Measurements from ENCODE around the gene SEPHS2. TPM values are rescaled to one million over a fixed set of nuclear protein-coding genes. Genes with fewer than 3 reads are reported as not detected.
"Not testable (repeated sequence)": the region's sequence is repeated elsewhere in the genome, so short reads cannot be mapped to it uniquely, and the experiment has no call there.

SEPHS2 gene
- total RNA-seq, 4 donors from 2014 or later: 34.5 to 41.3 (median 39.9) TPM

DNA sequence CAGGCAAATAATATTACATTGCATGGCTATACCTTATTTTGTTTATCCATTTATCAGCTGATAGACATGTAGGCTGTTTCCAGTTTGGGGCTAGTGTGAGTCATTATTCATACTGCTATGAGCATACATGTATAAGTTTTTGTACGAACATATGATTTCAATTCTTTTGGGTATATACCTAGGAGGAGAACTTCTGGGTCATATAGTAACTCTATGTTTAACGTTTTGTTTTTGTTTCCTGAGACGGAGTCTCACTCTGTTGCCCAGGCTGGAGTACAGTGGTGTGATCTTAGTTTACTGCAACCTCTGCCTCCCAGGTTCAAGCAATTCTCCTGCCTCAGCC is 24.5 kb upstream of the SEPHS2 start:
- Histone ChIP-seq H3K9me3 (no peaks in the 10 kb centered on the region), H3K4me3 (replicated peaks in 1 of 3) (no peak overlapping the region), H3K27ac (no peak overlapping the region), H3K4me1 (no peaks in the 10 kb centered on the region), H3K27me3 (no peaks in the 10 kb centered on the region), H3K36me3 (no peaks in the 10 kb centered on the region)
- WGBS, 2 donors: 76 to 77% methylated on average over 3 of the region's 3 CpGs
- DNase-seq: no peak
- intact Hi-C loops (cut with DNase I): no loop called here
- no peak for TF ChIP-seq POLR2A (IDR thresholded peaks at IDR 0.05)
- TF ChIP-seq, protein P1, sequence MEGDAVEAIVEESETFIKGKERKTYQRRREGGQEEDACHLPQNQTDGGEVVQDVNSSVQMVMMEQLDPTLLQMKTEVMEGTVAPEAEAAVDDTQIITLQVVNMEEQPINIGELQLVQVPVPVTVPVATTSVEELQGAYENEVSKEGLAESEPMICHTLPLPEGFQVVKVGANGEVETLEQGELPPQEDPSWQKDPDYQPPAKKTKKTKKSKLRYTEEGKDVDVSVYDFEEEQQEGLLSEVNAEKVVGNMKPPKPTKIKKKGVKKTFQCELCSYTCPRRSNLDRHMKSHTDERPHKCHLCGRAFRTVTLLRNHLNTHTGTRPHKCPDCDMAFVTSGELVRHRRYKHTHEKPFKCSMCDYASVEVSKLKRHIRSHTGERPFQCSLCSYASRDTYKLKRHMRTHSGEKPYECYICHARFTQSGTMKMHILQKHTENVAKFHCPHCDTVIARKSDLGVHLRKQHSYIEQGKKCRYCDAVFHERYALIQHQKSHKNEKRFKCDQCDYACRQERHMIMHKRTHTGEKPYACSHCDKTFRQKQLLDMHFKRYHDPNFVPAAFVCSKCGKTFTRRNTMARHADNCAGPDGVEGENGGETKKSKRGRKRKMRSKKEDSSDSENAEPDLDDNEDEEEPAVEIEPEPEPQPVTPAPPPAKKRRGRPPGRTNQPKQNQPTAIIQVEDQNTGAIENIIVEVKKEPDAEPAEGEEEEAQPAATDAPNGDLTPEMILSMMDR (IDR thresholded peaks at IDR 0.05): no peak

DNA sequence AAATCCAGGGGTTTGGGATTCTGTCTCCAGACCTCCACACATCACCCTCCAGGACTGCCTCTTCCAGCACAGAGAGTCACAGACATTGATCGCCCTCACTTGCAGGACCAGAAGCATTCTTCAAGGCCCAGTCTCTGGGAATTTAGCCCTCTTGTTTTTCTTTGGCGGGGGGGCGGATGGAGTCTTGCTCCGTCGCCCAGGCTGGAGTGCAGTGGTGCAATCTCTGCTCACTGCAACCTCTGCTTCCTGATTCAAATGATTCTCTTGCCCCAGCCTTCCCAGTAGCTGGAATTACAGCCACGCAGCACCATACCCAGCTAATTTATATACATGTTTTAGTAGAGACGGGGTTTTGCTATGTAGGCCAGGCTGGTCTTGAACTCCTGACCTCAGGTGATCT is 18.4 kb upstream of the SEPHS2 start:
- no peak for TF ChIP-seq POLR2A (IDR thresholded peaks at IDR 0.05)
- TF ChIP-seq, protein P1 (IDR thresholded peaks at IDR 0.05): no peak
- DNase-seq: no peak
- intact Hi-C loops (cut with DNase I): no loop called here
- Histone ChIP-seq H3K36me3 (no peaks in the 10 kb centered on the region), H3K9me3 (no peaks in the 10 kb centered on the region), H3K4me3 (replicated peaks in 1 of 3) (no peak overlapping the region), H3K27me3 (no peaks in the 10 kb centered on the region), H3K4me1 (no peaks in the 10 kb centered on the region), H3K27ac (no peak overlapping the region)
- 85 to 86% methylated on average over 7 of the region's 7 CpGs for WGBS, 2 donors

DNA sequence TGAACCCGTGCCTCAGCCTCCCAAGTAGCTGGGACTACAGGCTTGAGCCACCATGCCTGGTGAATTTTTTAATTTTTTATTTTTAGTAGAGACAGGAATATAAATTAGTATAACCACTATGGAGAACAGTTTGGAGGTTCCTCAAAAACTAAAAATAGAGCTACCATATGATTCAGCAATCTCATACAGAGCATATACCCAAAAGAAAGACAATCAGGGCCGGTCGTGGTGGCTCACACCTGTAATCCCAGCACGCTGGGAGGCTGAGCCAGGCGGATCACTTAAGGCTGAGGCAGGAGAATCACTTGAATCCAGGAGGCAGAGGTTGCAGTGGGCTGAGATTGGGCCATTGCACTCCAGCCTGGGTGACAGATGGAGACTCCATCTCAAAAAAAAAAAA is 15.8 kb upstream of the SEPHS2 start:
- 92 to 94% methylated on average over 5 of the region's 5 CpGs for WGBS, 2 donors
- H3K9me3 ChIP-seq; H3K36me3 ChIP-seq; DNase-seq; H3K27me3 ChIP-seq; H3K4me3 ChIP-seq (replicated peaks in 1 of 3); H3K4me1 ChIP-seq; intact Hi-C loops (cut with DNase I); H3K27ac ChIP-seq: not testable (repeated sequence)

DNA sequence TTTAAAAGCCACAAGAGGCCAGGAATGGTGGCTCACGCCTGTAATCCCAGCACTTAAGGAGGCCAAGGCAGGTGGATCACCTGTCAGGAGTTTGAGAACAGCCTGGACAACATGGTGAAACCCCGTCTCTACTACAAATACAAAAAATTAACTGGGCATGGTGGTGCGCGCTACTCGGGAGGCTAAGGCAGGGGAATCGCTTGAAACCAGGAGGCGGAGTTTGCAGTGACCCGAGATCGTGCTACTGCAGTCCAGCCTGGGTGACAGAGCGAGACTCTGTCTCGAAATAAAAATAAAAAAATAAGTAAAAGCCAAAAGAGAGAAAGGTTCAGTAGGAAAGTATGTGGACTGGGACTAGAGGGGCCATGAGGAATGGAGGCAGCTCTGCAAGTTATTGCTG is 13.8 kb upstream of the SEPHS2 start:
- Histone ChIP-seq H3K36me3 (no peaks in the 10 kb centered on the region), H3K27me3 (no peaks in the 10 kb centered on the region), H3K27ac (no peak overlapping the region), H3K4me1 (no peaks in the 10 kb centered on the region), H3K9me3 (no peaks in the 10 kb centered on the region), H3K4me3 (replicated peaks in 1 of 3) (no peak overlapping the region)
- no peak for TF ChIP-seq POLR2A (IDR thresholded peaks at IDR 0.05)
- TF ChIP-seq, protein P1 (IDR thresholded peaks at IDR 0.05): no peak
- intact Hi-C loops (cut with DNase I): no loop called here
- WGBS, 2 donors: 82% methylated on average over 11 of the region's 11 CpGs
- no peak for DNase-seq

DNA sequence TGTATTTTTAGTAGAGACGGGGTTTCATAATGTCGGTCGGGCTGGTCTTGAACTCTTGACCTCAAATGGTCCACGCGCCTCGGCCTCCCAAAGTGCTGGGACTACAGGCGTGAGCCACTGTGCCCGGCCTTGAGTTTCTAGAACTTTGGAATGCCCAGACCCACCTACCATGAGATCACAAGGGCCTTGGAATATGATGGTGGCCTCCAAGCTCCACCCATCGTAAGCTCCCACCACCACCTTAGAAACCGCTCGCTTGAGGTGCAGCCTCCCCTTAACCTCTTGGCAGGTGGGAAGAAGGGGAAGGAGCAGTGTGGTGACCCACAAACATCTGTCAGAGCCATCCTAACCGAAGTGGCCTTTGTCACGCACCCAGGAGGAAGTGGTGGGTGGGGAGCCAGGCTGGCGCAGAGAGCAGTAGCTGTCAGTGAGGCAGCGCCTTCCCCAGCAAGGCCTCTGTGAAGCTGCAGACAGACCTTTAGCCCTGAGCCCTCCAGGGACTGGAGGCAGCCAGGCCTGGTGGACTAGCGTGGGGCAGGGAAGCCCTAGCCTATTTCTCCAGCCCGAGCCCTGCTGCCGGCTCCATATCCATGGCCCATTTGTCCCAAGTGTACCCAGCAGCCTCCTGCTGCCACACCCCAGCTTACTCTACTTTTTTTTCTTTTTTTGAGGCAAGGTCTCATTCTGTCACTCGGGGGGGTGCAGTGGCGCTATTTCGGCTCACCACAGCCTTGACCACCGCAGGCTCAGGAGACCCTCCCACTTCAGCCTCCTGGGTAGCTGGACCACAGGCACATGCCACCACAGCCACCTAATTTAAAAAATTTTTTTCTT is 13.1 kb upstream of the SEPHS2 start:
- no peaks in the 10 kb centered on the region for H3K27me3 ChIP-seq
- intact Hi-C loops (cut with DNase I): no loop called here
- TF ChIP-seq, protein P1 (IDR thresholded peaks at IDR 0.05): no peak
- no peak for TF ChIP-seq POLR2A (IDR thresholded peaks at IDR 0.05)
- no peaks in the 10 kb centered on the region for H3K4me1 ChIP-seq
- 77 to 83% methylated on average over 20 to 22 of the region's 22 CpGs for WGBS, 2 donors
- DNase-seq: peak; percentile 8 to 17
- H3K27ac ChIP-seq: no peak overlapping the region
- H3K4me3 ChIP-seq (replicated peaks in 1 of 3): no peak overlapping the region
- H3K9me3 ChIP-seq: no peaks in the 10 kb centered on the region
- no peaks in the 10 kb centered on the region for H3K36me3 ChIP-seq

All from thyroid gland (tissue), 4 donors.